Measurements from ENCODE around the gene TMEM8B. TPM values are rescaled to one million over a fixed set of nuclear protein-coding genes. Genes with fewer than 3 reads are reported as not detected.
"Not testable (repeated sequence)": the region's sequence is repeated elsewhere in the genome, so short reads cannot be mapped to it uniquely, and the experiment has no call there.

The TMEM8B gene
- total RNA-seq, 1 donor from 2014 or later, result 4.8 TPM

- no peak overlapping the region for H3K4me3 ChIP-seq
- no peak overlapping the region for H3K27ac Mint-ChIP-seq
- H3K27ac ChIP-seq, result no peak overlapping the region
- no peaks in the 10 kb centered on the region for H3K4me1 ChIP-seq
- H3K4me3 Mint-ChIP-seq, result no peak overlapping the region
- no peak for TF ChIP-seq CTCF (IDR thresholded peaks at IDR 0.05)
- TF ChIP-seq EZH2 (IDR thresholded peaks at IDR 0.05), result no peak
- no peak for TF ChIP-seq EZH2phosphoT487 (IDR thresholded peaks at IDR 0.05)
- no peaks in the 10 kb centered on the region for H3K36me3 ChIP-seq
- no peaks in the 10 kb centered on the region for H3F3A ChIP-seq (ENCODE audit: low read depth)
- peaks cover 8% of the 10 kb centered on the region for H3K27me3 Mint-ChIP-seq (ENCODE audit: insufficient read depth, low read depth)
- H3K79me2 ChIP-seq (ENCODE audit: low read depth), result no peaks in the 10 kb centered on the region
- H3K4me1 Mint-ChIP-seq, result no peaks in the 10 kb centered on the region
- no peaks in the 10 kb centered on the region for H3K36me3 Mint-ChIP-seq
- no peaks in the 10 kb centered on the region for H3K9me3 Mint-ChIP-seq
- H3K9ac ChIP-seq, result no peak overlapping the region
- no peak overlapping the region for H3K4me2 ChIP-seq
- no peaks in the 10 kb centered on the region for H3K9me3 ChIP-seq (ENCODE audit: low read depth)
- no peaks in the 10 kb centered on the region for H4K20me1 ChIP-seq (ENCODE audit: low read depth)
- no peaks in the 10 kb centered on the region for H3K27me3 ChIP-seq
- no peak overlapping the region for H2AFZ ChIP-seq (replicated peaks)
- DNase-seq (ENCODE audit: low spot score), result no peak
Measured at GRCh38 chr9:35891646-35892045, 62.6 kb downstream of the TMEM8B start.

- Mint-ChIP-seq H3K4me1 (no peaks in the 10 kb centered on the region), H3K9me3 (no peaks in the 10 kb centered on the region)
Measured at GRCh38 chr9:35892051-35892450, 63.0 kb downstream of the TMEM8B start.

GRCh38 chr9:35896570-35896969 is 67.5 kb downstream of the TMEM8B start:
- peaks cover 17% of the 10 kb centered on the region for H3K27me3 ChIP-seq
- DNase-seq (ENCODE audit: low spot score), result no peak
- no peak overlapping the region for H3K4me2 ChIP-seq
- no peak overlapping the region for H3K4me3 ChIP-seq
- no peak overlapping the region for H2AFZ ChIP-seq (replicated peaks)
- no peaks in the 10 kb centered on the region for H4K20me1 ChIP-seq (ENCODE audit: low read depth)
- H3K27ac ChIP-seq, result no peak overlapping the region
- no peaks in the 10 kb centered on the region for H3K9me3 ChIP-seq (ENCODE audit: low read depth)
- H3F3A ChIP-seq (ENCODE audit: low read depth), result no peaks in the 10 kb centered on the region
- no peak for TF ChIP-seq CTCF (IDR thresholded peaks at IDR 0.05)
- no peak for TF ChIP-seq EZH2phosphoT487 (IDR thresholded peaks at IDR 0.05)
- no peak for TF ChIP-seq EZH2 (IDR thresholded peaks at IDR 0.05)
- H3K4me1 ChIP-seq, result no peaks in the 10 kb centered on the region
- H3K36me3 ChIP-seq, result no peaks in the 10 kb centered on the region
- H3K79me2 ChIP-seq (ENCODE audit: low read depth), result no peaks in the 10 kb centered on the region
- H3K36me3 Mint-ChIP-seq, result no peaks in the 10 kb centered on the region
- no peak overlapping the region for H3K4me3 Mint-ChIP-seq
- H3K27ac Mint-ChIP-seq, result no peak overlapping the region
- no peak overlapping the region for H3K9ac ChIP-seq
- no peaks in the 10 kb centered on the region for H3K4me1 Mint-ChIP-seq
- no peaks in the 10 kb centered on the region for H3K9me3 Mint-ChIP-seq
- H3K27me3 Mint-ChIP-seq (ENCODE audit: insufficient read depth, low read depth), result peaks cover 3% of the 10 kb centered on the region

More at GRCh38 chr9:35892051-35892450, 63.0 kb downstream of the TMEM8B start:
- H3K27me3 ChIP-seq, result no peaks in the 10 kb centered on the region
- H3K9ac ChIP-seq, result no peak overlapping the region
- DNase-seq (ENCODE audit: low spot score), result no peak
- H3K27ac ChIP-seq, result no peak overlapping the region
- no peaks in the 10 kb centered on the region for H3K36me3 ChIP-seq
- peaks cover 7% of the 10 kb centered on the region for H3K27me3 Mint-ChIP-seq (ENCODE audit: insufficient read depth, low read depth)
- H3K9me3 ChIP-seq (ENCODE audit: low read depth), result no peaks in the 10 kb centered on the region
- H3K4me3 ChIP-seq, result no peak overlapping the region
- H3K36me3 Mint-ChIP-seq, result no peaks in the 10 kb centered on the region
- H3K27ac Mint-ChIP-seq, result no peak overlapping the region
- H3K4me3 Mint-ChIP-seq, result no peak overlapping the region
- no peak overlapping the region for H3K4me2 ChIP-seq
- no peaks in the 10 kb centered on the region for H3K79me2 ChIP-seq (ENCODE audit: low read depth)
- no peak for TF ChIP-seq CTCF (IDR thresholded peaks at IDR 0.05)
- no peak for TF ChIP-seq EZH2 (IDR thresholded peaks at IDR 0.05)
- TF ChIP-seq EZH2phosphoT487 (IDR thresholded peaks at IDR 0.05), result no peak
- no peaks in the 10 kb centered on the region for H4K20me1 ChIP-seq (ENCODE audit: low read depth)
- H3F3A ChIP-seq (ENCODE audit: low read depth), result no peaks in the 10 kb centered on the region
- H2AFZ ChIP-seq (replicated peaks), result no peak overlapping the region
- no peaks in the 10 kb centered on the region for H3K4me1 ChIP-seq

GRCh38 chr9:35897376-35898099 is 68.5 kb downstream of the TMEM8B start:
- not testable (repeated sequence) for H3K79me2 ChIP-seq (ENCODE audit: low read depth); H3K27ac Mint-ChIP-seq; H3K27me3 Mint-ChIP-seq (ENCODE audit: insufficient read depth, low read depth); H3K9me3 ChIP-seq (ENCODE audit: low read depth); DNase-seq (ENCODE audit: low spot score); H3K4me1 ChIP-seq; H3F3A ChIP-seq (ENCODE audit: low read depth); H3K4me3 Mint-ChIP-seq; H3K4me3 ChIP-seq; H4K20me1 ChIP-seq (ENCODE audit: low read depth); H3K9me3 Mint-ChIP-seq; H3K27ac ChIP-seq; H2AFZ ChIP-seq (replicated peaks); H3K4me1 Mint-ChIP-seq; H3K4me2 ChIP-seq; H3K36me3 ChIP-seq; H3K9ac ChIP-seq; H3K36me3 Mint-ChIP-seq
- peaks cover 27% of the 10 kb centered on the region for H3K27me3 ChIP-seq
